Stimulated activated naive B cell treated with anti-CD40 and anti-IgM and Interleukin-4, amounts not matched to agents 10 μg/mL and 1 μg/mL and 100 μg/mL, for 72 hours (primary cell): ENCODE results near the gene SMARCB1.
A peak's percentile ranks its signal among the peaks of the same experiment; 100 is the strongest.

Source experiments
- ATAC-seq, 2 donors: fragments of 150-1000 bp; cut with Tn5 transposase; replicated peaks; 2 replicates each; pipeline ENCODE4 v1.10.0; 2021; ENCODE audit warnings: moderate library complexity in 1 of 2
- DNase-seq: peaks from one replicate; pipeline ENCODE4 v3.0.0; 2021
- H3K27ac Mint-ChIP-seq: one replicate; pipeline ENCODE4 v1.8.0; 2022; ENCODE audit warnings: mild to moderate bottlenecking, mixed read lengths
- H3K27me3 Mint-ChIP-seq, 2 donors: one replicate each; pipeline ENCODE4 v1.8.0; 2022; ENCODE audit warnings: mixed read lengths in 2 of 2
- H3K36me3 Mint-ChIP-seq, 2 donors: one replicate each; pipeline ENCODE4 v1.8.0; 2022; ENCODE audit warnings: mixed read lengths in 2 of 2, mild to moderate bottlenecking in 1 of 2
- H3K4me1 Mint-ChIP-seq, 2 donors: one replicate each; pipeline ENCODE4 v1.8.0; 2022; ENCODE audit warnings: mixed read lengths in 2 of 2, mild to moderate bottlenecking in 1 of 2
- H3K4me3 Mint-ChIP-seq, 2 donors: one replicate each; pipeline ENCODE4 v1.8.0; 2022; ENCODE audit warnings: mild to moderate bottlenecking in 2 of 2, mixed read lengths in 2 of 2, moderate library complexity in 1 of 2
- H3K9me3 Mint-ChIP-seq, 2 donors: one replicate each; pipeline ENCODE4 v1.8.0; 2022; ENCODE audit warnings: mixed read lengths in 2 of 2, mild to moderate bottlenecking in 1 of 2

The SMARCB1 gene

GRCh38 chr22:23831781-23832180 is 45.0 kb downstream of the SMARCB1 start:
- Mint-ChIP-seq H3K4me3 (no peak overlapping the region), H3K36me3 (peaks cover 19 to 35% of the 10 kb centered on the region in 2 donors), H3K9me3 (no peaks in the 10 kb centered on the region), H3K27ac (peak overlapping the region; percentile 14), H3K4me1 (peaks cover 28 to 50% of the 10 kb centered on the region in 2 donors), H3K27me3 (no peaks in the 10 kb centered on the region)
- DNase-seq (no peak), ATAC-seq (no peak)

DNA sequence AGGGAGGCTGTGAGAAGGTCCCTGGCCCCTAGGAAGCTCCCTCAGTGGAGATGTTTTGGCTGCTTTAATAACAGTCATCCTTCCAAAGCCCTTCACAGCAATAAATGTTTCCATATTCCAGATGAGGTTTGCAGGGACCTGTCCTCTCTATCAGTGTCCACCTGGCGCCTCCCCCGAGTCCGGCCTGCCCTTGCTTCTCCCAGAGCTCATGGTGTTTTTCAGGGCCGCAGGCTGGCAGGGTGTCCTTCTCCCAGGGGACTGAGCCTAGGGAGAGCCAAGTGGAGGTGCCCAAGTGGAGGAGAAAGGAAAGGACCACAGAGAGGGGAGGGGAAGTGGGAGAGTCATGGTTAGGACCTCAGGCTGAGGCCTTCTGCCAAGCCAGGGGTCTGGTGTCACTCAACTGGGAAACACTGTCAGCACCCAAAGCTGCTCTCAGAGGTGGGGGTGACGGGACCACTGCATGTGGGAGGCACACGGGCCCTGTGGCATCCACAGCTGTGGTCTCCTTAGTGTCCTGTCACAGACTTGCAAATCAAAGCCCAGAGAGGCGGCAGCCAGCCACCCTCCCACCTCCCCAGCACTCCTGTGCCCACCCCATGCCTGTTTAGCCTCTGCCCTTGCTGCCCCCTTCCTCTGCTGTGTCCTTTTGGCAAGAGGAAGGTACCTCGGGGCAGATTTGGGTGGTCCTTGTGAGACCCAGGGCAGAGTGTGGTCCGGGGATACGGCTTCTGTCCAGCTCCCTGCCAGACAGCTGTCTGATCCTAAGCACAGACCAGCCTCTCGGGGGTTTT is 45.7 kb downstream of the SMARCB1 start:
- H3K36me3 Mint-ChIP-seq, result peaks cover 18 to 38% of the 10 kb centered on the region in 2 donors
- DNase-seq (no peak), ATAC-seq (no peak)
- H3K27ac Mint-ChIP-seq, result peak overlapping the region; percentile 85
- H3K9me3 Mint-ChIP-seq, result no peaks in the 10 kb centered on the region
- H3K27me3 Mint-ChIP-seq, result no peaks in the 10 kb centered on the region
- no peak overlapping the region for H3K4me3 Mint-ChIP-seq
- H3K4me1 Mint-ChIP-seq, result peaks cover 34 to 52% of the 10 kb centered on the region in 2 donors

DNA sequence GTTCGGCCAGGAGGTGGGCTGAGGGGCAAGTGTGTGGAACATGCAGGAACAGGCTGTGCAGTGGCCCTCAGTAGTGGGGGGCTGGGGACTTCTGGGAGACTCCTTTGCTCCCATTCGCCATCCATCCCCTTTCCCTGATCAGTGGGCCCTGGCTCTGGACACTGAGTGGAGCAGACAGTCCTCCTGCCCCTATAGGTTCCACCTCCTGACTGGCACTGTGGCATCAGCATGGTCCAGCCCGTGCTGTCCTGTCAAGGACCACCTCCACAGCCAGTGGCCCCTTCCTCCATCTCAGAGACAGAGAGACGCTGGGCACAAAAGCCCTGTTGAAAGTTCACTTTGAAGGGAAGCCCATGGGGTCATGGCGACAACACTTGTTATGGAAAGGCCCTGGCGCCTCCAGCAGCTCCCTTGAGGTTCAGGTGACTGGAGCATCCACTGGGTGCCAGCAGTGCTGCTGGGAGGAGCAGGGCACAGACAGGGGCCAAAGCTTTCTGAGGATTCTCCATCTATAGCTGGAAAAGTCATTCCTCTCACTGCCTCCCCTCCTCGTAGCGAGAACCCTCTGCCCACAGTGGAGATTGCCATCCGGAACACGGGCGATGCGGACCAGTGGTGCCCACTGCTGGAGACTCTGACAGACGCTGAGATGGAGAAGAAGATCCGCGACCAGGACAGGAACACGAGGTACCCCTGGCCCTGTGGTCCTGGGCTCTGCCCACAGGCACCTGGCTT is 46.4 kb downstream of the SMARCB1 start:
- Mint-ChIP-seq H3K27ac (peak overlapping the region; percentile 31), H3K36me3 (peaks cover 18 to 40% of the 10 kb centered on the region in 2 donors)

DNA sequence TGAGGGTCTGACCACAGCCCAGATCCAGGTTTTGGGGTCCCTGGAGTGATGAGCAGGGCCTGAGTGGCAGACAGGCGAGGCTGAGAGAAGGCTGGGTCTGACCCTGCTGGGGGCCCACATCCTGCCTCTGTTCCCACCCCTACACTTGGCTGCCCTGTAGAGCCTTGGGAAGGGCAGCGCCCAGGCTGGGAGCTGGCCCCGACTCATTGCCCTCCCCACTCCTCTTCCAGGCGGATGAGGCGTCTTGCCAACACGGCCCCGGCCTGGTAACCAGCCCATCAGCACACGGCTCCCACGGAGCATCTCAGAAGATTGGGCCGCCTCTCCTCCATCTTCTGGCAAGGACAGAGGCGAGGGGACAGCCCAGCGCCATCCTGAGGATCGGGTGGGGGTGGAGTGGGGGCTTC is 47.1 kb downstream of the SMARCB1 start:
- H3K4me3 Mint-ChIP-seq, result no peak overlapping the region
- H3K9me3 Mint-ChIP-seq, result no peaks in the 10 kb centered on the region
- ATAC-seq, result no peak
- no peak overlapping the region for H3K27ac Mint-ChIP-seq
- DNase-seq, result no peak
- no peaks in the 10 kb centered on the region for H3K27me3 Mint-ChIP-seq
- peaks cover 15 to 37% of the 10 kb centered on the region in 2 donors for H3K36me3 Mint-ChIP-seq
- peaks cover 38 to 58% of the 10 kb centered on the region in 2 donors for H3K4me1 Mint-ChIP-seq

More for the DNA sequence above, 46.4 kb downstream of the SMARCB1 start:
- H3K4me1 Mint-ChIP-seq, result peaks cover 39 to 59% of the 10 kb centered on the region in 2 donors
- ATAC-seq (no peak), DNase-seq (no peak)
- H3K4me3 Mint-ChIP-seq, result no peak overlapping the region
- H3K27me3 Mint-ChIP-seq, result no peaks in the 10 kb centered on the region
- H3K9me3 Mint-ChIP-seq, result no peaks in the 10 kb centered on the region

DNA sequence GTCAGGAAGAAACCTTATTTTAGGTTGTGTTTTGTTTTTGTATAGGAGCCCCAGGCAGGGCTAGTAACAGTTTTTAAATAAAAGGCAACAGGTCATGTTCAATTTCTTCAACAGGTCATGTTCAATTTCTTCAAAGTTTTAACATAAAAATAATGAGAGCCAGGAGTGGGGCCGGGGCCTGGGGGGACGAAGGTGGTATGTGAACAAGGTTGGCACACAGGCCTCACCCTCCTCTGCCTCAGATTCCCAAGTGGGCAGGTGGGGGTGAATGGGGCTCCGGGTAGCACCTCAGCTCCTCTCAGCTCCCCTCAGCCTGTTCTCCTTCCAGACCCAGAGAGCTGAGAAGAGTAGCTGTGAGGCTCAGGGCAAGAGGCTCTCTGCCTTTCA is 47.6 kb downstream of the SMARCB1 start:
- no peak for ATAC-seq

GRCh38 chr22:23834793-23835483 is 48.2 kb downstream of the SMARCB1 start:
- no peaks in the 10 kb centered on the region for H3K9me3 Mint-ChIP-seq
- peaks cover 38 to 57% of the 10 kb centered on the region in 2 donors for H3K4me1 Mint-ChIP-seq
- no peak for DNase-seq
- no peak for ATAC-seq
- H3K27ac Mint-ChIP-seq, result peak overlapping the region; percentile 90
- peaks cover 11 to 33% of the 10 kb centered on the region in 2 donors for H3K36me3 Mint-ChIP-seq
- no peaks in the 10 kb centered on the region for H3K27me3 Mint-ChIP-seq
- H3K4me3 Mint-ChIP-seq, result no peak overlapping the region

More for the DNA sequence above, 47.6 kb downstream of the SMARCB1 start:
- Mint-ChIP-seq H3K4me1 (peaks cover 37 to 57% of the 10 kb centered on the region in 2 donors), H3K4me3 (no peak overlapping the region), H3K36me3 (peaks cover 11 to 33% of the 10 kb centered on the region in 2 donors), H3K27me3 (no peaks in the 10 kb centered on the region), H3K27ac (no peak overlapping the region), H3K9me3 (no peaks in the 10 kb centered on the region)
- no peak for DNase-seq

DNA sequence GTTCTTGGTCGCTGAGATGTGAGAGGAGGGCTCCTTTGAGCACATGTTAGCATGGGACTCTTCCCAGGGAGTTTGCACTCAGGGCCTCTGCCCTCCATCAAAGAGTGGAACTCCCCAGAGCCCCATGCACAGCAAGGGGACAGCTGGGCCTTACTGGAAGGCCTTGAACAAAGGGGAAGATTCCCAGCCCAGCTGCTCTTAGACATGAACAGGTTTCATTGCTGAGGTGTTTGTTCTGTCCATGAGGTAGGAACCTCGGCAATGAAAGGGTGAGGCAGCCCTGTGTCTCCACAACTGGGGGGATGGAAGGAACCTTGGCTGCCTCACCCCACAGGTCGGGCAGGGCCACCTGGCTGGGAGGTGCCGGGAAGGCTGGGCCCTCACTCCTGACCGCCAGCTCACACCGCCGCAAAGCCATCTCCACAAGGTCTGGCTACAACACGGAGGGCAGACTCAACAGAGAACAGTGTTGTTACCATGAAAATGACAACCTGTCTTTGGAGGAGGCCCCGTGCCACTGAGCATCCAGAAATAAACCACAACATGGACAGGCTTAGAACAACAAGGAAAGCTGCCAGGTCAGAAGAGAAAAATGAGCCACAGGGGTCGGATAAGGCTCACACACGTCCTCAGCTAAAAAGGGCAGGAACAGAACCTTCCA is 48.8 kb downstream of the SMARCB1 start:
- peaks cover 37 to 51% of the 10 kb centered on the region in 2 donors for H3K4me1 Mint-ChIP-seq
- ATAC-seq (no peak), DNase-seq (no peak)
- H3K27me3 Mint-ChIP-seq, result no peaks in the 10 kb centered on the region
- H3K9me3 Mint-ChIP-seq, result no peaks in the 10 kb centered on the region
- no peak overlapping the region for H3K4me3 Mint-ChIP-seq
- H3K27ac Mint-ChIP-seq, result peak overlapping the region; percentile 90
- H3K36me3 Mint-ChIP-seq, result peaks cover 9 to 27% of the 10 kb centered on the region in 2 donors

GRCh38 chr22:23836281-23836680 is 49.5 kb downstream of the SMARCB1 start:
- ATAC-seq (no peak), DNase-seq (no peak)
- H3K4me1 Mint-ChIP-seq, result peaks cover 38 to 51% of the 10 kb centered on the region in 2 donors
- no peaks in the 10 kb centered on the region for H3K9me3 Mint-ChIP-seq
- H3K27me3 Mint-ChIP-seq, result no peaks in the 10 kb centered on the region
- peak overlapping the region; percentile 65 for H3K27ac Mint-ChIP-seq
- peaks cover 7 to 24% of the 10 kb centered on the region in 2 donors for H3K36me3 Mint-ChIP-seq
- H3K4me3 Mint-ChIP-seq, result peak overlapping the region in 1 of 2 donors; percentile 40

DNA sequence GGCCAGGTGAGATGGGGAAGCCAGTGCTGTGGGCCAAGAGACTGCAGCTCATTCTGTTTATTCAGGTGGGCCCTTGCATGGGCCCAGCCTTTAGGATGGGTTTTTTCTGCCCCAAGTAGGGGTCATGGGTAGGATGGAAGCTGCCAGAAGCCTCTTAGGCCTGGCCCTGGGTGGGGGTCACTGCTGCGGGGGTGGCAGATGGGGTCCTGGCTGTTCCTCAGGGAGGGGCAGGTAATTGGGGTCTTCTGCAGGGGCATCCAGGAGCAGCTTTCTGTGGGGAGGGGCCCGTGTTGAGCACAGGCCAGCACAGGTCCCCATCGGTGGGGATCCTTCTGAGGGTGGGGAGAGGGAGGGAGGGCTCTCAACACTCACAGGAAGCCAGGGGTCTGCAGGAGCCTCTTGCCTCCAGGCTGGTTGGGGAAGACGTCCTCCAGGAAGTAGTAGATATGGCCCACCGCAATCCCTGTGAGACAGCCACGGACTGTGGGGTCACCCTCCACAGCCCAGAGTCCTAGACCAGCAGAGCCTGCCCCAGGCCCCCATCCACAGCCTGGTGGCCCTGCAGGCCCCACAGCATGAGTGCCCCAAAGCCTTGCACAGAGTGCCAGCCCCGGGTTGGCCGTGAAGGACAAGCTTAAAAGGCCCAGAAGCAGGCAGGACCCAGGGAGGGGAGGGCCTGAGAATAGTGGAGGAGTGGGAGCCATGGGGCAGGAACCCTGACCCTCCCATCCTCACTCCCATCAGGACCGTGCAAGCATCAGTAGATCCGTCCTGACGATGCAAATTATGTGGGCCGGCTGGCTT is 50.1 kb downstream of the SMARCB1 start:
- H3K27me3 Mint-ChIP-seq, result no peaks in the 10 kb centered on the region
- peak overlapping the region; percentile 63 to 95 for H3K4me3 Mint-ChIP-seq
- H3K9me3 Mint-ChIP-seq, result no peaks in the 10 kb centered on the region
- H3K36me3 Mint-ChIP-seq, result peaks cover 7 to 24% of the 10 kb centered on the region in 2 donors
- DNase-seq, result no peak
- no peak for ATAC-seq
- peaks cover 44 to 51% of the 10 kb centered on the region in 2 donors for H3K4me1 Mint-ChIP-seq
- peak overlapping the region; percentile 68 for H3K27ac Mint-ChIP-seq

DNA sequence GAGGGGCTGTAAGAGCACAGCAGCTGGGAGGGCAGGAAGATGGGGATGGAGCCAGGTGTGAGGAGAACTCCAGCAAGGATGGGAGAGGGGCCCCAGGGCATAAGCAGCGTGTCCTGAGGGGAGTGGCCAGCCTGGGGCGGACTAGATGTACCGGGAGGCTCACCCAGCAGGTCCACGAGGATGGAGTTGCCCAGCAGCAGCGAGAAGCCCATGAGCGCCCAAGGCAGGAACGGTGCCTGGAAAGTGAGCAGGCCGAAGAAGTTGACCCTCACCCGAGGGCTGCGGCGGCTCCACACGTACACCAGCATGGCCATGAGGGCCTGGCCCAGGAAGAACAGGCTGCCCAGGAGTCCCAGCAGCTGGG is 50.7 kb downstream of the SMARCB1 start:
- Mint-ChIP-seq H3K4me3 (peak overlapping the region; percentile 95 to 98), H3K9me3 (no peaks in the 10 kb centered on the region), H3K36me3 (peaks cover 7 to 20% of the 10 kb centered on the region in 2 donors), H3K4me1 (peaks cover 44 to 52% of the 10 kb centered on the region in 2 donors), H3K27ac (peak overlapping the region; percentile 68), H3K27me3 (no peaks in the 10 kb centered on the region)
- ATAC-seq (no peak), DNase-seq (no peak)

GRCh38 chr22:23837911-23838680 is 51.3 kb downstream of the SMARCB1 start:
- peaks cover 48 to 58% of the 10 kb centered on the region in 2 donors for H3K4me1 Mint-ChIP-seq
- H3K36me3 Mint-ChIP-seq, result peaks cover 7 to 20% of the 10 kb centered on the region in 2 donors
- no peaks in the 10 kb centered on the region for H3K9me3 Mint-ChIP-seq
- ATAC-seq, result peak; percentile 46 to 49
- no peaks in the 10 kb centered on the region for H3K27me3 Mint-ChIP-seq
- peak overlapping the region; percentile 95 to 98 for H3K4me3 Mint-ChIP-seq
- no peak for DNase-seq
- H3K27ac Mint-ChIP-seq, result peak overlapping the region; percentile 98

DNA sequence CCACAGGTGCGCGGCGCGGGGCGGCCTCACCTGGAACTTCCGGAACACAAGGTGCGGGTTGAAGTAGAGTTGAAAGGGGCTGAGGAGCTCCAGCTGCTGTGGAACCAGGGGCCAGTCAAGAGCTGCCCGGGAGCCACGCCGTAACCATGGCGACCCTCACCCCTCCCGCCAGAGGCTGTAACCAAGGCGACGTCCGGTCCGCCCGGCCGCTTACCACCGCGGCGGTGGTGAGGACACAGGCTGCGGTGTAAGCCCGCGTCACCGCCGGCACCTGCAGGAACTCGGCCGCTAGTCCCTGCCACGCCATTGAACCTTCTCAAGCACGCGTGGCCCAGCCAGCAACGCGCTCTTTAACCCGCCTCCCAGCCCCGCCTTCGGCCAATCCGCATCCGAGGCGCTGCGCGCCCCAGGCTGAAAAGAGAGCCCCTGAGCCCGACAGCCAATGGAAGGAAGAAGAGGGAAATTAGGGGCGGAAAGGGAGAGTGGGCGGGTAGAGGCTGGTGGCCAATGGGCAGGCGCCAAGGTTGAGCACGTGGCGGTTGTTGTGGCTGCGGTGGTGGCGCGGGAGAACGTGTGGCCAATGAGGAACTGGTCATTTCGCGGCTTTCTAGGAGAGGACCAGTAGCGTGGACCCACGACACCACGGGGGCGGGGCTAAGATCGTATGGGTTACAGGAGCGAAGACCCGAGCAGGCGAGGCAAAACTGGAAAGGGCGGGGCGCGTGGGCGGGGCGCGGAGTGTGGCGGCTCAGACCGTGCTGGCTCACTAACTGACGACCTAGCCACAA is 52.1 kb downstream of the SMARCB1 start, which contains the start of gene DERL3:
TSS of gene DERL3 (minus strand) at position 326 of the 788 bp plus-strand sequence. CDS start at position 307, 19 bp downstream.
- no peaks in the 10 kb centered on the region for H3K9me3 Mint-ChIP-seq
- ATAC-seq (peak; percentile 84 to 88), DNase-seq (peak; percentile 97)
- peak within 1 kb of the TSS; percentile 98 for H3K27ac Mint-ChIP-seq
- H3K36me3 Mint-ChIP-seq, result peaks cover 7 to 20% of the 10 kb centered on the region in 2 donors
- H3K4me3 Mint-ChIP-seq, result peak within 1 kb of the TSS; percentile 95 to 98
- no peaks in the 10 kb centered on the region for H3K27me3 Mint-ChIP-seq
- H3K4me1 Mint-ChIP-seq, result peaks cover 52 to 62% of the 10 kb centered on the region in 2 donors
